ENCODE measurements around the gene NEK5.
A peak's percentile ranks its signal among the peaks of the same experiment; 100 is the strongest.
"Not testable (repeated sequence)": the region's sequence is repeated elsewhere in the genome, so short reads cannot be mapped to it uniquely, and the experiment has no call there.

The NEK5 gene

DNA sequence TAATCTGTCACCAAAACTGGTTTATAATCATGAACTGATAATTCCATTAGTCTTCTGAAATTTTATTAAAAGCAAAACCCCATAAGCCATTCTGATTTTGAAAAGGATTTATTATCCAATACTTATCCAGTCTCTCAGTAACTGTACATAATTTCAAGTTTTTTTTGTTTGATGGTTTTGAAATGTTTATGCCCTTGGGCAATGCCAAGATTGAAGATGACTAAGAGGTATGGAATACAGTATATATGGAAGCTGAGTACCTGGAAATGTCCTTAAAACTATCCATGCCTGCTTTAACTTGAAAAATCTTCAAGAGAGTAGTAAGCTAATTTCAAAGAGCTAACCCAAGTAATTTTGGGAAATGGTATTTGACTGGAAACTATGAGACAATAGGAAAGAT lies 1.8 kb upstream of the NEK5 start:
- no peak for DNase-seq

DNA sequence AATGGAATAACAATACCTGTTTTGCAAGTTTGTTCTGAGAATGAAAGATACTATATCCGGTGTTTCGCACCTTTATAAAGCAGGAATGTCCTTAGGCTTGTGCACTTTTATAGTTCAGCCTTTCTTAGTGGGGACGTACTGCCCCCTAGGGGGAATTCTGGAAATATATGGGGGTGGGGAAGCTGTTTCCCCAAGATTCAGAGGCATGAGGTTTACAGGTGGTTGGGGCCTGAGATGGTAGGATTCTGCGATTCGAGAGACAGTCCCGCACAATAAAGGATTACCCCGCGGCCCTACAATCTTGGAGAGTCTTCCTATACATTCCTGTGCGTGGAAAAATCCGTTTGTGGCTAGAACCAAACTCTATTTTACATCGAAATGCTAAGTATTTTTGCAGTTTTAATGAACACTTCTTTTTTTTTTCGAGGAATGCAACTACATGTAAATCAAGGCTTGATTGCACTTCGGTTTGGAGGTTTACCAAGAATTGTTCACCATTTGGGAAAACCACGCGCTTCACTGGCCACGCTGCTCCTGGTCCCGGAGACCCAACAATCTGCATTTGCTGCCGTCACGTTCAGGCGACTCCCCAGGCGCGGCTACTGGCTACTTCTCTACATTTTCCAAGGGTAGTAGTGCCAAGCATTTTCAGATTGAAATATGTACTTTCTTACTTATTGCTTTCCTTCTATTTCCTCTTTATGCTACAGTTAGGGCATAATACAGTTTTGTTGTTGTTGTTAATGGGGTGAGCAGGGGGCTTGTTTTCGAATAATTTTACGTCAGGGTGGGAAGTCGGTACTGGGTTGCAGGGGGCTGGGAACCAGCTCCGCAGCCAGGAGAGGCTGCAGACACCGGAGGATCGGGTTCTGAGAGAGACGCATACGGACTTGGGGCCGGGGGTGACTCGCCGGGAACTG lies 830 bp downstream of the NEK5 start:
- DNase-seq: peak; percentile 89

DNA sequence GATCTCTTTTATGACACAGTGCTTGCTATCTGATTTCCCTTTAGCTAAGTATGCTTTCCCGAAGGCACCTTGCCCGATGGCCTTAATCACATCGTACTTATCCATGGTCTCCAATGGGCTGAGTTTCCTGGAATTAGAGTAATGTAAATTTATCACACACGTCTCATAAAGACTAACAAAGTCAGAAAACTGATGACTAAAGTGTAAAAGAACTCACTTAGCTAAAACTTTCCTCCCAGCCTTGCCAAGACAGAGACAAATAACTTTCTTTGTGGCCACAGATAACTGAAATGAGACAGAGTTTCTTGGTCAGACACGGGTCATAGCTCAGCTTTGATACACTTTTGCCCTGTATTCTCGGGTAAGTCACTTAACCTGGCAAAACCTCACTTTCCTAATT lies 1.5 kb downstream of the NEK5 start:
- DNase-seq: peak; percentile 52

DNA sequence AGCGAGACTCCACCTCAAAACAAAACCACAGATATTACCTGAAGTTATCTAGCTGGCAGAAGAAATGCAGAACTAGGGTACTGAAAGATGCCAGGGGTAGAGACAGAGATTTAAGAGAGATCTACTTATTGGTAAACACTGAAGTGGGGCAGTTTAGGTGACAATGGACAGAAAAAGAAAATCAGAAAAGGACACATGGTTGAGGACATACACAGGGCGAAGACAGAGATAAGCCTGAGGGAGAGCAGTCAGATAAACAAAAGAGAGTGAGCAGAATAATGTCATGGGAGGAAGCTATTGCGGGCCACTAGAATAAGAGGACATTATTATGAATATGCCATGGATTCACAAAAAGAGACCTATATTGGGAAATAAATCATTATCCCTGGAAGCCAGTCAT lies 3.3 kb downstream of the NEK5 start:
- no peak for DNase-seq

DNA sequence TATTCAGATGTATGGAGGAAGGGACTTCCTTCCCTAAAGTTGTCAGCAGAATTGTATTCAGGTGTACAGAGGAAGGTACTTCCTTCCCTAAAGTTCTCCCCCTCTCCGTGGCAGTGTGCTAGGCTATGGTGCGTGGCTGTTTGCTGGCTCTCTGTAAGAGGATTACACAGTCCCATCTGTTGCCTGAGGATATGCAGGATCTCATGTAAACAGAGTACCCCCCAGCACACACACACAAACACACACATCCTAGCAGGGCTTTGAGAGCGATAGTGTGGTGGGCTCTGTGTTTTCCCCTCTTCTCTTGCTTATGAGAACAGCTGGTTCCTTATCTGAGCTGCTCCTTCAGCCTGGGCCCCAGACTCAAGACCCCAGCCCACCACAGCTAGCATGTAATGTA lies 10.3 kb downstream of the NEK5 start:
- peak; percentile 100 for DNase-seq

DNA sequence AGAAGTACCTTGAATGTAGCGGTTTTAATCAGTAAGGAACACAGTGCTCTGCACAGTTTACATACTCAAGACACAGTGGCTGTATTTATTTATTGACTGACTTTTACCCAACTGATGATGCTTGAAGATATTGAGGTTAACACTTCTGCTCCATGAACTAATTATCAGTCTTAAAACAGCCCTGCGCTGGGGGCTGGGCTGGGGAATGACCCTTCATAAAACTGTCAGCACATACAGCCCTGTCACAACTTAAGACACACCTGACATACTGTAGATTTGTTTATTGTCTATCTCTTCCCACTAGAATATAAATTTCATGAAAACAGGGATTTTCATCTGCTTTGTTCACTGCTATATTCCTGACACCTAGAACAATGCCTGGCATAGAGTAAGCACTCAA lies 10.8 kb downstream of the NEK5 start:
- peak; percentile 56 for DNase-seq

DNA sequence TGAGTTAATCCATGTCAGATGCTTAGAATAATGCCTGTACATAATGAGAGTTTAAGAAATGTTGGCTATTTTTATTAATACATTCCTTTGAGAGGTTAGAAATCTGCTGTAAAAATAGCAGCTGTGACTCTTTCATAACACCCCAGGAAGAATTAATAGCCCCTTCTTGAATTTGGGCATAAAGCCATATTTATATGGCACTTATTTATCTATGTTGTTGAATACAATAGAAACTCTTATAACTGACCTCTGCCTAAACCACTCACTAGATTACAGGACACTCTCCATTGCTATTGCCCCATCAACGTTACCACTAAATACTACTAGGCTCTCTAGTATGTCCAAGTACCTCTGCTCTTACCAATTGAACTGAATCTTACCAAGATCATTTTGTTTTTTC lies 16.3 kb downstream of the NEK5 start:
- no peak for DNase-seq

DNA sequence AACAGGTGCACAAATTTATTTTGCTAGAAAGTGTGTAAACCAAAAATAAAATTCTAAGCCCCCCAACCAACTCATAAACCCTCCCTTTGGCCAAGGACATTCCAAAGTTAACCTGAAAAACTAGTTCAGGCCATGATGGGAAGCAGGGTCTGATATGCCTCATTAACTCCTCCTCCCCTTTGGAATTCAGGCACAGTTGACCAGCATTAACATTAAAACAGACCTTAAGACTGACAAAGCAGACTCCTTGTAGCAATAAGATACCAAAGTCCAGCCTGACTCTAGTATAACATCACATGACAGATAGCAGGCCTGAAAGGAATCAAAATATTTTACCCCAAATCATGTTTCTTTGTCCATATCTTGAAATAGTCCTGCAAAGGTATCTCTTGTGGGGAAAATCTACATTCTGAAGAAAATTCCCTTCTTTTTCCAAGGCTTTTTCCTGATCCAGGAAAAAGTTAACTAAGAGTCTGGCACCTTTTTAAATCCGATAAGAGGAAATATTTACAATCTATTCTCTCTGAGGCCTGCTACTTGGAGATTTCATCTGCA lies 19.7 kb downstream of the NEK5 start:
- no peak for DNase-seq

DNA sequence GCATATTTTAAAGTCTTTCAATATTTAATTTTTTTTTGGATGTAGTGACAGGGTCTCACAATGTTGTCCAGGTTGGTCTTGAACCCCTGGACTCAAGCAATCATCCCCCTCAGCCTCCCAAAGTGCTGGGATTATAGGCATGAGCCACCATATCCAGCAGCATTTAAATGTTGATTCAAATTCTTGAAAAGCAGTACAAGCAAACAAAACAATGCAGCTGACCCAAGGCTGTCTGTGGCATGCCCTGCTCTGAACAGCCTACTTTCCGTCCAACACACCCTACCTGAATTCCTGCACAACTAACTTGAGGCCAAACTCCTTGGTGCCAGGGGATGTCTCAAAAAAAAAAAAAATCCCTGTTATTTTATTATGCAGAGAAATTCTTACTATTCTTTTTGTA lies 23.0 kb downstream of the NEK5 start:
- no peak for DNase-seq

DNA sequence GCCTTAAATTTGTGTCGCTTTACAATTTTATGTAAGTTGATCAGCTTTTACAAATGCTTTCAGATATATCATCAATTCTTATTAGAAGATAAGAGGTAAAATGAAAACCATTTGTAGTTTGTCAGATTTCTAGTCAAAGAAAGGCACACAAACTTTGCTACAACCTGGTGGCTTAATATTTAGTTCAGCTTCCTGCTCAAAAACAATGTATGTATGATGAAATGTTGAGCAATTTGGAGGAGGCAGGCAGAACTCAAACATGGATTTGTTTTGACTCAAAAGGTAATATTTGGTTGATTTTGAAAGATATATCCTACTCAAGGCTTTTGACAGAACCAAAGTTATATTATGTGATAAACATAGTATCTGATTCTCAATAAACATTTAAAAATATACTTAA lies 24.2 kb downstream of the NEK5 start:
- DNase-seq: no peak

DNA sequence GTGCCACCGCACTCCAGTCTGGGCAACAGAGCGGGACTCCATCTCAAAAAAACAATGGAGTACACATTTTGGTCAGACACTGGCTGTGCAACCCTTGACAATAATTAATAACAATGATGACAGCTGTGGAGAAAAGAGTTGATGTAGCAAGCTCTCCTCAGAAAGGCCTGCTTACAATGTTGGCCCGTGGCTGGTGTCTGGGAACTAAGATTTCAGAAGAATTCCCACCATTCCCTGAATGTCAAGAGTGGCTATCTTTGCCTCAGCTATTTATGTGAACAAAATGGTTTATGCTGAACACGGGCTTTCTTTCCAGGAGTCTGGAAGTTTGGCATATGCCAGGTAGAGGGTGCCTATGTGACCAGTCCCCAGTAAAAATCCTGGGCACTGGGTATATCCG lies 25.5 kb downstream of the NEK5 start:
- no peak for DNase-seq

DNA sequence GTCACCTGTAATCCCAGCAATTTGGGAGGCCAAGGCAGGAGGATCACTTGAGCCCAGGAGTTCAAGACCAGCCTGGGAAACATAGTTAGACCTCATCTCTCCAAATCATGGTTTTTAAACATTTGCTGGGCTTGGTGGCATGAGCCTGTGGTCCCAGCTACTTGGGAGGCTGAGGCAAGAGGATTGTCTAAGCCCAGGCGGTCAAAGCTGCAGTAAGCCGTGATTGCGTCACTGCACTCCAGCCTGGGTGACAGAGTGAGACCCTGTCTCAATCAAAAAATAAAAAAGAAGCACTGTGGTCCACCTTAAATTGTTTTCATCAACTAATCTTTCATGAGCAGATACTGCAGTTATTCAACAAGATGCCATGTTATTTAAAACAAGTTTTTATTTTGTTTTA lies 26.4 kb downstream of the NEK5 start:
- DNase-seq: not testable (repeated sequence)

DNA sequence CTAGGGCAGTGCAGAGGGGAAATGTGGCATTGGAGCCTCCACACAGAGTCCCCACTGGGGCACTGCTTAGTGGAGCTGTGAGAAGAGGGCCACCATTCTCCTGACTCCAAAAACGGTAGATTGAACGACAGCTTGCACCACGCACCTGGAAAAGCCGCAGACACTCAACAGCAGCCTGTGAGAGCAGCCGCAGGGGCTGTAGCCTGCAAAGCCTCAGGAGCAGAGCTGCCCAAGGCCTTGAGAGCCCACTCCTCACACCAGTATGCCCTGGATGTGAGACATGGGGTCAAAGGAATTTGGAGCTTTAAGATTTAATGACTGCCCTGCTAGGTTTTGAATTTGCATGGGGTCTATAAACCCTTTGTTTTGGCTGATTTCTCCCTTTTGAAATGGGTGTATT lies 31.7 kb downstream of the NEK5 start:
- no peak for DNase-seq

DNA sequence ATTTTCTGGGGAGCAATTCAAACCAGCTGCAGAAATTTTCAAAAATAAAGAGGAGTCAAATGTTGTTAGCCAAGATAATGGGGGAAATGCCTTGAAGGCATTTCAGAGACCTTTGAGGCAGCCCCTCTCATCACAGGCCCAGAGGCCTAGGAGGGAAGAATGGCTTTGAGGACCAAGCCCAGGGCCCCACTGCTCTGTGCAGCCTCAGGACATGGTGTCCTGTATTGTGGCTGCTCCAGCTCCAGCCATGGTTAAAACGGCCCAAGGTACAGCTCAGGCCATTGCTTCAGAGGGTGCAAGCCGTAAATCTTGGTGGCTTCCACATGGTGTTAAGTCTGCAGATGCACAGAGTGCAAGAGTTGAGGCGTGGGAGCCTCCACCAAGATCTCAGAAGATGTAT lies 32.1 kb downstream of the NEK5 start:
- DNase-seq: no peak

DNA sequence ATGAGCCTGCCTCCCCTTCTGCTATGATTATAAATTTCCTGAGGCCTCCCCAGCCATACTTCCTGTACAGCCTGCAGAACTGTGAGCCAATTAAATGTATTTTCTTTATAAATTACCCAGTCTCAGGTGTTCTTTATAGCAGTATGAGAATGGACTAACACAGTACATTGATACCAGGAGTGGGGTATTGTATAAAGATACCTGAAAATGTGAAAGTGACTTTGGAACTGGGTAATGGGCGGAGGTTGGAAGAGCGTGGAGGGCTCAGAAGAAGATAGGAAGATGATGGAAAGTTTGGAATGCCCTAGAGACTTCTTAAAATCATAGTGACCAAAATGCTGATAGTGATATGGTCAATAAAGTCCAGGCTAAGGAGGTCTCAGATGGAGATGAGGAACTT lies 32.8 kb downstream of the NEK5 start:
- no peak for DNase-seq

DNA sequence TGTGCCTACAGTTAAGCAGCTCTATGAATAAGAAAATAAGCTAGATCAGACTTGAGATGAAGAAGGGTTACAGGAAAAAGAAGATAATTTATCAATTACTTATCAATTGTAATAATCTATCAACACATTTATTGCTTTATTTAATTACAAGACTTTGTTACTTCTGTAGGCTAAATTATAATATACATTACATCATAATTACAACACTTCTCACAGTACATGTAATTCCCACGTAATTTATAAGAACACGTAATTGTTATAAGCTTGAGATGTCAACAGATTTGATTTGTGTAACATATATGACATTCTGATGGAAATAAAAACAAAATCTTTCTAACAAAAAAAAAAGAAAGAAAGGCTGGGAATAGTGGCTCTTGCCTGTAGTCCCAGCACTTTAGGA lies 36.8 kb downstream of the NEK5 start:
- no peak for DNase-seq

DNA sequence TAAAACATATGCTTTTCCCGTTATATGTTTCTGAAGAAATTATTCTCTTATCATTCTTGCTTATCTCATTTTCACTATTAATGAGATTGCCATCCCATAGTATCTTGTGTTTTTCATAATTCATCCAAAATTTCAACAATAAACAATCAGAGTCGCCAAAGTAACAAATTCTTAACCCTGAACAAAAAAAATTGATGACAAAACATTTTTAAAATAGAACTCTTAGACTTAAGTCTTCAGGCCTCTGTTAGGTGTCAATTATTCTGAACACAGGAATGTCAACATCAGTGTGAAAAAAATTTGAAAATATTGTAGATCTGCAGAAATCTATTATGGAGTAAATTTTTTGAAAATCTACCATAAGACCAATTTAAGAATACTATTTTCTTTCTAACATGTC lies 37.4 kb downstream of the NEK5 start:
- no peak for DNase-seq

DNA sequence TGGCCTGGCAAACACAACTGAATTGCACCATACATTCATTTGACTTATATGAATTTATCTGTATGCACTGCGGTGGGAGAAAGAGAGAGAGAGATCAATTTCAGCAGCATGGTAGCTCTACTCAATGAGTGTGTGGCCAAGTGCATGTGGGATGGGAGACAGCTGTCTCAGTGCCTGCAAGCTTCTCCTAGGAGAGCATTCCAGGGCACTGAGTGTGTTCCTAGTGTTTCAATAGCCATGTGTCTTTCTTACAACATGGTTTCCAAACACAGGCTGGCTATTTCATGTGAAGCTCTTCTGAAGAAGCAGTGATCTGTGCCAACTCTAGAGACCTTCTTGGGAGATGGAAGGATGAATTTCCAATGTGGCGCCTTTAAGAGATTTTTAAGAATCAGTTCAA lies 43.5 kb downstream of the NEK5 start:
- no peak for DNase-seq

DNA sequence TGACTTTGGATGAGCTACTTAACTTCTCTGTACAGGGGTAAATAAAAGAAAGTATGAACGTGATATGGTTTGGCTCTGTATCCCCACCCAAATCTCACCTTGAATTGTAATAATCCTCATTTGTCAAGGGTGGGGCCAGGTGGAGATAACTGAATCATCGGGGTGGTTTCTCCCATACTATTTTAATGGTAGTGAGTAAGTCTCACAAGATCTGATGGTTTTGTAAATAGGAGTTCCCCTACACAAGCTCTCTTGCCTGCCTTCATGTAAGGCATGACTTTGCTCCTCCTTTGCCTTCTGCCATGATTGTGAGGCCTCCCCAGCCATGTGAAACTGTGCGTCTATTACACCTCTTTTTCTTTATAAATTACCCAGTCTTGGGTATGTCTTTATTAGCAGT lies 43.9 kb downstream of the NEK5 start:
- DNase-seq: not testable (repeated sequence)

DNA sequence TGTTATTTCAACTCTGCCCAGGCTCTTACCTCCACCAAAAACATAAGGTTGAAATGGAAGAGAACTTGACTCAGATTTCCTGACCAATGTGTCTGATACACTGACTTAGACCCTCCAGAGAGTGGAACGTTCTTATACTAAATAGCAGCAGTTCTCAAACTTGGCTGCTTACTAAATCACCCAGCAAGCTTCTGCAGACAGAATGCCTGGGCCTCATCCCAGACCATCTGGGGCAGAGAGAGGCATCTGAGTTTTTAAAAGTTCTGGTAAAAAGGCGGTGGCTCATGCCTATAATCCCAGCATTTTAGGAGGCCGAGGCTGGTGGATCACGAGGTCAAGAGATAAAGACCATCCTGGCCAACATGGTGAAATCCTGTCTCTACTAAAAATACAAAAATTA lies 46.3 kb downstream of the NEK5 start:
- no peak for DNase-seq

DNA sequence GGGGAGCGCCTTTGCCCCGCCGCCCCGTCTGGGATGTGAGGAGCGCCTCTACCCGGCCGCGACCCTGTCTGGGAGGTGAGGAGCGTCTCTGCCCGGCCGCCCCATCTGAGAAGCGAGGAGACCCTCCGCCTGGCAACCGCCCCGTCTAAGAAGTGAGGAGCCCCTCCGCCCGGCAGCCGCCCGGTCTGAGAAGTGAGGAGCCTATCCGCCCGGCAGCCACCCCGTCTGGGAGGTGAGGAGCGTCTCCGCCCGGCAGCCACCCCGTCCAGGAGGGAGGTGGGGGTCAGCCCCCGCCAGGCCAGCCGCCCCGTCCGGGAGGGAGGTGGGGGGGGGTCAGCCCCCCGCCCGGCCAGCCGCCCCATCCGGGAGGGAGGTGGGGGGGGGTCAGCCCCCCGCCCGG lies 49.0 kb downstream of the NEK5 start:
- DNase-seq: not testable (repeated sequence)

DNA sequence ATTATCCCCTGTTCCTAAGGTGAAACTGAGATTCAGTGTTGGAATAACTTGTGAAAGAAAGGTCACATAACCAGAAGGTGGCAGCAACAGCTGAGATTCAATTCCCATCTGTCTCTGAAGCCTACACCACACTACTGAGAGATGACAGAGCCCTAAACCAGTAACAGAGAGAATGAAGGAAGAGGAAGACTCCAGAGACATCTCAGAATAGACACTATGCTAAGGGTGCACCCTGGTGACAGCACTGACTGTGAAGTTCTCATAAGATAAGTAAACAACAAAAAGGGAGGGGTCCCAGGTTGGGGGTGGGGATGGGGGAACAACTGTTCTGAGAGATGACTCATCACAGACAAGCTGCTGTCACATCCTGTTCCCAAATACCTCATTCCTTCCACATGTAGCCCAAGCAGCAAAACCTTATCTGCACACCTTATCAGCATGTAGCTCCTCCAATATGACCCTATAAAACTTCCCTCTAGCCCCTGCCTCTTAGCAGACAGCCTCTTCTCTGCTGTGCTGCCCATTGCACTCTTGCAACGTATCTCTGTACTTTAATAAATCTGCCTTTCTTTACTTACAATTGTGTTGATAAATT lies 57.8 kb downstream of the NEK5 start:
- DNase-seq: peak; percentile 66

DNA sequence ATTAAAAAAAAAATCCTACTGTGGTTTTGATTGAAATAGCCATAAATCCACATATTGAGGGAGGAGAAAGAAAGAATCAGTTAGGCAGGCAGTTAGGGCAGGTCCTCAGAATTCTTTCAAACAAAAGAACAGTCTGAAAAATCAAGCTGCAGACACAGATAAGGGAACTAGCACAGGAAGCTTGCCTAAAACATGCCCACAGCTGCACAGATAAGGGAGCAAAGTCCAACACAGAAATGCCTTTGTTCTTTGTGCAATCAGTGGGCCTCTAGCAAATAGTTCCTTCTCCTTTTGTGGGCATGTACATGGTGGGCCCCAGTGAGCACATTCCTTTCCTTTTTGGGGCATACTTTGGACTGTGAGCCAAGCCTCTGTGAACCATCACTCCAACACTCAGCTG lies 61.6 kb downstream of the NEK5 start:
- no peak for DNase-seq

DNA sequence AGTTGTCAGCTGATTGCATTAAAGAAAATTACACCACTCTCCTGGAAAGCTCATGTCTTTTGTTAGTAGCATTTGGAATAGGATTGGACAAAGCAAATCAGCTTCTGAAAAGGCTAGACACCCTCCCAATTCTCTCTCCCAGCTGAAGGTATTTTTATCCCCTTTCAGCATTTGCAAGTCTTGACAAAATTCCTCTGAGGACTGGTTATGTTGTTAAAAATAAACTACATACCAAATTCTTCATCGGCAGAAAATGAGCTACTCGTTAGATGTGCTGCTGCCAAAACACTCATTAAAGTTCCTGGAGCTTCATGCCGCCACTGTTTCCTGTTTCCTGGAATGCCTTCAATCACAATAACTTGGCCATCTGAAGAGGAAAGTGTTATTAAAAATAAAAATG lies 67.3 kb downstream of the NEK5 start:
- DNase-seq: no peak
